Measurements from ENCODE around the gene COL1A1. TPM values are rescaled to one million over a fixed set of nuclear protein-coding genes. Genes with fewer than 3 reads are reported as not detected.

COL1A1 gene
- total RNA-seq, 6 experiments from 2014 or later: 4,948 to 7,804 (median 5,240) TPM

GRCh38 chr17:50213026-50214022, 11.9 kb upstream of the COL1A1 start:
- DNase-seq: no peak
- peaks cover 4% of the 10 kb centered on the region for H3K27me3 Mint-ChIP-seq (ENCODE audit: insufficient read depth)

GRCh38 chr17:50212121-50212843, 10.9 kb upstream of the COL1A1 start:
- peak overlapping the region; percentile 87 for H3K4me3 Mint-ChIP-seq
- H3K36me3 Mint-ChIP-seq (ENCODE audit: low read depth): no peaks in the 10 kb centered on the region
- H3K9me3 Mint-ChIP-seq: no peaks in the 10 kb centered on the region
- TF ChIP-seq CTCF (IDR thresholded peaks at IDR 0.05): 0 out of 2 replicates have a peak, but pooled peaks have one; percentile 1
- DNase-seq: peak; percentile 81
- H3K27ac Mint-ChIP-seq: peak overlapping the region; percentile 100
- H3K27me3 Mint-ChIP-seq (ENCODE audit: insufficient read depth): peaks cover 4% of the 10 kb centered on the region
- H3K4me1 Mint-ChIP-seq (ENCODE audit: low read depth): peaks cover 99% of the 10 kb centered on the region

More at GRCh38 chr17:50213026-50214022, 11.9 kb upstream of the COL1A1 start:
- H3K9me3 Mint-ChIP-seq: no peaks in the 10 kb centered on the region
- H3K4me1 Mint-ChIP-seq (ENCODE audit: low read depth): peaks cover 99% of the 10 kb centered on the region
- TF ChIP-seq CTCF (IDR thresholded peaks at IDR 0.05): no peak
- peak overlapping the region; percentile 100; the same call in 1 of the 2 replicates for H3K27ac Mint-ChIP-seq
- no peak overlapping the region for H3K4me3 Mint-ChIP-seq
- no peaks in the 10 kb centered on the region for H3K36me3 Mint-ChIP-seq (ENCODE audit: low read depth)

GRCh38 chr17:50211249-50212120, 10.1 kb upstream of the COL1A1 start:
- no peaks in the 10 kb centered on the region for H3K36me3 Mint-ChIP-seq (ENCODE audit: low read depth)
- H3K4me1 Mint-ChIP-seq (ENCODE audit: low read depth): peaks cover 99% of the 10 kb centered on the region
- TF ChIP-seq CTCF (IDR thresholded peaks at IDR 0.05): peak; percentile 7; the same call in 1 of the 2 replicates
- DNase-seq: peak; percentile 67
- no peaks in the 10 kb centered on the region for H3K9me3 Mint-ChIP-seq
- peak overlapping the region; percentile 100 for H3K27ac Mint-ChIP-seq
- H3K27me3 Mint-ChIP-seq (ENCODE audit: insufficient read depth): peaks cover 4% of the 10 kb centered on the region
- peak overlapping the region; percentile 87 for H3K4me3 Mint-ChIP-seq

GRCh38 chr17:50210240-50211225, 9.1 kb upstream of the COL1A1 start:
- peak; percentile 92 for DNase-seq
- Mint-ChIP-seq H3K27ac (peak overlapping the region; percentile 100), H3K4me3 (peak overlapping the region; percentile 87), H3K27me3 (ENCODE audit: insufficient read depth) (peaks cover 4% of the 10 kb centered on the region), H3K9me3 (no peaks in the 10 kb centered on the region), H3K36me3 (ENCODE audit: low read depth) (no peaks in the 10 kb centered on the region), H3K4me1 (ENCODE audit: low read depth) (peaks cover 99% of the 10 kb centered on the region)
- no peak for TF ChIP-seq CTCF (IDR thresholded peaks at IDR 0.05)
